K562 (cell line): Measurements from ENCODE around the gene RNF224. TPM values are rescaled to one million over a fixed set of nuclear protein-coding genes. Genes with fewer than 3 reads are reported as not detected.

Experiments used
- ASH1L ChIP-seq: fragments of 450-650 bp; IDR thresholded peaks from 2 replicates; pipeline ENCODE4 v1.6.1; 2018; ENCODE audit warnings: borderline replicate concordance, mild to moderate bottlenecking, low read depth; ENCODE audit not compliant: partially characterized antibody
- C11orf30 ChIP-seq: fragments of 450-650 bp; IDR thresholded peaks from 2 replicates; pipeline ENCODE4 v1.6.1; 2016; ENCODE audit warnings: low read depth, mild to moderate bottlenecking
- CAMTA2 ChIP-seq: fragments of 250-450 bp; sonication (Bioruptor Pico); conservative IDR thresholded peaks from 2 replicates; pipeline ENCODE4 v1.5.1; 2022
- FOXA1 ChIP-seq: fragments of 450-650 bp; IDR thresholded peaks from 2 replicates; pipeline ENCODE4 v1.6.1; 2016; ENCODE audit warnings: mild to moderate bottlenecking, borderline replicate concordance
- JUN ChIP-seq, 2 experiments: sonication (generic) in 1 of 2; formaldehyde crosslinking in 1 of 2; IDR thresholded peaks; 2 replicates each; pipeline versions ENCODE4 v1.6.1 to v1.8.0; 2012 to 2022; ENCODE audit warnings: borderline replicate concordance in 2 of 2, mild to moderate bottlenecking in 2 of 2, improper control_type of control experiment in 1 of 2, low read depth in 1 of 2, low read length in 1 of 2, missing genetic modification reagents in 1 of 2
- KDM2B ChIP-seq: fragments of 250-450 bp; sonication (Bioruptor Pico); IDR thresholded peaks from 2 replicates; pipeline ENCODE4 v1.8.0; 2021; ENCODE audit warnings: mild to moderate bottlenecking, moderate library complexity
- PTRF ChIP-seq: fragments of 450-650 bp; IDR thresholded peaks from 2 replicates; pipeline ENCODE4 v1.6.1; 2016; ENCODE audit warnings: mild to moderate bottlenecking, missing genetic modification characterization, missing compliant biosample characterization
- SMAD2 ChIP-seq: fragments of 150-350 bp; IDR thresholded peaks from 2 replicates; pipeline ENCODE4 v1.6.1; 2014; ENCODE audit warnings: low read depth, mild to moderate bottlenecking, low read length
- U2AF1 ChIP-seq: fragments of 200-400 bp; formaldehyde crosslinking; optimal IDR thresholded peaks from 2 replicates; pipeline ENCODE3; 2017; ENCODE audit warnings: mild to moderate bottlenecking, low read depth, low read length, moderate library complexity
- polyA plus RNA-seq, 8 experiments: library from polyadenylated mRNA; depleted of rRNA in 4 of 8; stranded (reverse) in 5 of 8; unstranded in 3 of 8; fragments of >200 nt; fragmentation: Nextera tagmentation in 2 of 8; fragmentation: Illumina TruSeq in 1 of 8; extraction: Ambion mirVana in 2 of 8; extraction: Trizol in 1 of 8; gene quantifications; 2 replicates each; pipeline versions ENCODE4 v1.2.1 to v1.2.3, GENCODE V29; 2011 to 2014; ENCODE audit warnings: inconsistent platforms in 1 of 8, missing spikeins in 1 of 8
- total RNA-seq, 7 experiments: library from RNA; depleted of rRNA in 6 of 7; stranded (reverse); fragments of >200 nt in 6 of 7; fragmentation: Illumina TruSeq in 2 of 7; extraction: Trizol in 2 of 7; gene quantifications; 2 replicates each; pipeline versions ENCODE4 v1.2.1 to v1.2.3, GENCODE V29; 2011 to 2021; ENCODE audit warnings: low replicate concordance in 1 of 7
- TF ChIP-seq, protein P1 (sequence below): fragments of 250-450 bp; sonication (Bioruptor Pico); IDR thresholded peaks from 2 replicates; pipeline ENCODE4 v1.4.0; 2020
- TF ChIP-seq, protein P2 (sequence below): IDR thresholded peaks from 2 replicates; pipeline ENCODE4 v1.6.1; 2016; ENCODE audit warnings: missing genetic modification characterization, missing compliant biosample characterization
- TF ChIP-seq, protein P3 (sequence below): fragments of 450-650 bp; IDR thresholded peaks from 2 replicates; pipeline ENCODE4 v1.6.1; 2016; ENCODE audit warnings: borderline replicate concordance
- TF ChIP-seq, protein P4 (sequence below): fragments of 450-650 bp; conservative IDR thresholded peaks from 2 replicates; pipeline ENCODE4 v1.6.1; 2016; ENCODE audit warnings: missing genetic modification characterization, low read depth, mild to moderate bottlenecking, missing compliant biosample characterization, moderate library complexity
- TF ChIP-seq, protein P5 (sequence below): sonication (generic); formaldehyde crosslinking; IDR thresholded peaks from 2 replicates; pipeline ENCODE4 v1.9.0; 2022; ENCODE audit warnings: mild to moderate bottlenecking, missing genetic modification reagents

RNF224 gene
- total and polyA plus RNA-seq, 9 of the 15 experiments (the other 6 are each of a cell fraction or from before 2014, with no cell fraction given), result not detected

DNA sequence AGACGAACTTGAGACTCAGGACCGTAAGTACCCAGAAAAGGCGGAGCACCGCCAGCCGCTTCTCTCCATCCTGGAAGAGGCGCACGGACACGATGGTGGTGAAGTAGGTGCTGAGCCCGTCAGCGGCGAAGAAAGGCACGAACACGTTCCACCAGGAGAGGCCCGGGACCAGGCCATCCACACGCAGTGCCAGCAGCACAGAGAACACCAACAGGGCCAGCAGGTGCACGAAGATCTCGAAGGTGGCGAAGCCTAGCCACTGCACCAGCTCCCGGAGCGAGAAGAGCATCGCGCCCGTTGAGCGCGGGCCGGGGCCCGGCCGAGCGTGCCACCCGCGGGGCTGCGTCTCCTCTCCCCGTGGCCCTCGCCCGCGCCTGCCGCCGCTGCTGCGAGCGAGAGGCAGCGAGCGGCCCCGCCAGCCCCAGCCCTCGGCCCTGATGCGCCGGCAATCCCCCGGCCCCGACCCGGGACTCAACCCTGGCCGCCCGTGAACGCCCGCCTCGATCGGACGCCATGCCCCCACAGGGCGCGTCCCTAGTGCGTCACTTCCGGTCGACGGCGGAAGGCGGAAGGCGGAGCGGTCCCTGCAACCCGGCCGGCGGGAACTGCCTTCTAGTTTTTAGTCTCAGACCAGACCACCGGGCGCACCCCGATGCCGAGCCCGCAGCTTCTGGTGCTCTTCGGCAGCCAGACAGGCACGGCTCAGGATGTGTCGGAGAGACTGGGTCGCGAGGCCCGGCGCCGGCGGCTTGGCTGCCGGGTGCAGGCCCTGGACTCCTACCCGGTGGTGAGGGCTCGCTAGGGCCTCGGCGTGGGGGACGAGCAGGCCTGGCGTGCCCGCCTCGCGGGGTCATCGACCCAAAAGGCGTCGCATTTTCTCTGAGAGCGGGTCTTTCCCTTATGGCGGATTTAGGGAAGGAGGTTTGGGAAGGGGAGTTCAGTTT, 21.9 kb upstream of the RNF224 start, which contains the start of the genes NDOR1 and TMEM203 (continued):
- TF ChIP-seq, protein P1, sequence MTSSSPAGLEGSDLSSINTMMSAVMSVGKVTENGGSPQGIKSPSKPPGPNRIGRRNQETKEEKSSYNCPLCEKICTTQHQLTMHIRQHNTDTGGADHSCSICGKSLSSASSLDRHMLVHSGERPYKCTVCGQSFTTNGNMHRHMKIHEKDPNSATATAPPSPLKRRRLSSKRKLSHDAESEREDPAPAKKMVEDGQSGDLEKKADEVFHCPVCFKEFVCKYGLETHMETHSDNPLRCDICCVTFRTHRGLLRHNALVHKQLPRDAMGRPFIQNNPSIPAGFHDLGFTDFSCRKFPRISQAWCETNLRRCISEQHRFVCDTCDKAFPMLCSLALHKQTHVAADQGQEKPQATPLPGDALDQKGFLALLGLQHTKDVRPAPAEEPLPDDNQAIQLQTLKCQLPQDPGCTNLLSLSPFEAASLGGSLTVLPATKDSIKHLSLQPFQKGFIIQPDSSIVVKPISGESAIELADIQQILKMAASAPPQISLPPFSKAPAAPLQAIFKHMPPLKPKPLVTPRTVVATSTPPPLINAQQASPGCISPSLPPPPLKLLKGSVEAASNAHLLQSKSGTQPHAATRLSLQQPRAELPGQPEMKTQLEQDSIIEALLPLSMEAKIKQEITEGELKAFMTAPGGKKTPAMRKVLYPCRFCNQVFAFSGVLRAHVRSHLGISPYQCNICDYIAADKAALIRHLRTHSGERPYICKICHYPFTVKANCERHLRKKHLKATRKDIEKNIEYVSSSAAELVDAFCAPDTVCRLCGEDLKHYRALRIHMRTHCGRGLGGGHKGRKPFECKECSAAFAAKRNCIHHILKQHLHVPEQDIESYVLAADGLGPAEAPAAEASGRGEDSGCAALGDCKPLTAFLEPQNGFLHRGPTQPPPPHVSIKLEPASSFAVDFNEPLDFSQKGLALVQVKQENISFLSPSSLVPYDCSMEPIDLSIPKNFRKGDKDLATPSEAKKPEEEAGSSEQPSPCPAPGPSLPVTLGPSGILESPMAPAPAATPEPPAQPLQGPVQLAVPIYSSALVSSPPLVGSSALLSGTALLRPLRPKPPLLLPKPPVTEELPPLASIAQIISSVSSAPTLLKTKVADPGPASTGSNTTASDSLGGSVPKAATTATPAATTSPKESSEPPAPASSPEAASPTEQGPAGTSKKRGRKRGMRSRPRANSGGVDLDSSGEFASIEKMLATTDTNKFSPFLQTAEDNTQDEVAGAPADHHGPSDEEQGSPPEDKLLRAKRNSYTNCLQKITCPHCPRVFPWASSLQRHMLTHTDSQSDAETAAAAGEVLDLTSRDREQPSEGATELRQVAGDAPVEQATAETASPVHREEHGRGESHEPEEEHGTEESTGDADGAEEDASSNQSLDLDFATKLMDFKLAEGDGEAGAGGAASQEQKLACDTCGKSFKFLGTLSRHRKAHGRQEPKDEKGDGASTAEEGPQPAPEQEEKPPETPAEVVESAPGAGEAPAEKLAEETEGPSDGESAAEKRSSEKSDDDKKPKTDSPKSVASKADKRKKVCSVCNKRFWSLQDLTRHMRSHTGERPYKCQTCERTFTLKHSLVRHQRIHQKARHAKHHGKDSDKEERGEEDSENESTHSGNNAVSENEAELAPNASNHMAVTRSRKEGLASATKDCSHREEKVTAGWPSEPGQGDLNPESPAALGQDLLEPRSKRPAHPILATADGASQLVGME (CRISPR knock-in tag), result no peak
- TF ChIP-seq CAMTA2 (CRISPR knock-in tag), result no peak
- TF ChIP-seq FOXA1, result no peak
- TF ChIP-seq, protein P2, sequence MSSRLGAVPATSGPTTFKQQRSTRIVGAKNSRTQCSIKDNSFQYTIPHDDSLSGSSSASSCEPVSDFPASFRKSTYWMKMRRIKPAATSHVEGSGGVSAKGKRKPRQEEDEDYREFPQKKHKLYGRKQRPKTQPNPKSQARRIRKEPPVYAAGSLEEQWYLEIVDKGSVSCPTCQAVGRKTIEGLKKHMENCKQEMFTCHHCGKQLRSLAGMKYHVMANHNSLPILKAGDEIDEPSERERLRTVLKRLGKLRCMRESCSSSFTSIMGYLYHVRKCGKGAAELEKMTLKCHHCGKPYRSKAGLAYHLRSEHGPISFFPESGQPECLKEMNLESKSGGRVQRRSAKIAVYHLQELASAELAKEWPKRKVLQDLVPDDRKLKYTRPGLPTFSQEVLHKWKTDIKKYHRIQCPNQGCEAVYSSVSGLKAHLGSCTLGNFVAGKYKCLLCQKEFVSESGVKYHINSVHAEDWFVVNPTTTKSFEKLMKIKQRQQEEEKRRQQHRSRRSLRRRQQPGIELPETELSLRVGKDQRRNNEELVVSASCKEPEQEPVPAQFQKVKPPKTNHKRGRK (tag), result no peak
- no peak for TF ChIP-seq U2AF1
- no peak for TF ChIP-seq SMAD2
- TF ChIP-seq ASH1L, result no peak
- TF ChIP-seq C11orf30, result peak; percentile 100
- TF ChIP-seq JUN (IDR thresholded peaks at IDR 0.05; ENCODE audit: borderline replicate concordance, low read depth, low read length), result peak; percentile 38; the same call in 1 of the 2 replicates
- no peak for TF ChIP-seq JUN (CRISPR knock-in tag; IDR thresholded peaks at IDR 0.05; ENCODE audit: borderline replicate concordance)
- TF ChIP-seq, protein P3, sequence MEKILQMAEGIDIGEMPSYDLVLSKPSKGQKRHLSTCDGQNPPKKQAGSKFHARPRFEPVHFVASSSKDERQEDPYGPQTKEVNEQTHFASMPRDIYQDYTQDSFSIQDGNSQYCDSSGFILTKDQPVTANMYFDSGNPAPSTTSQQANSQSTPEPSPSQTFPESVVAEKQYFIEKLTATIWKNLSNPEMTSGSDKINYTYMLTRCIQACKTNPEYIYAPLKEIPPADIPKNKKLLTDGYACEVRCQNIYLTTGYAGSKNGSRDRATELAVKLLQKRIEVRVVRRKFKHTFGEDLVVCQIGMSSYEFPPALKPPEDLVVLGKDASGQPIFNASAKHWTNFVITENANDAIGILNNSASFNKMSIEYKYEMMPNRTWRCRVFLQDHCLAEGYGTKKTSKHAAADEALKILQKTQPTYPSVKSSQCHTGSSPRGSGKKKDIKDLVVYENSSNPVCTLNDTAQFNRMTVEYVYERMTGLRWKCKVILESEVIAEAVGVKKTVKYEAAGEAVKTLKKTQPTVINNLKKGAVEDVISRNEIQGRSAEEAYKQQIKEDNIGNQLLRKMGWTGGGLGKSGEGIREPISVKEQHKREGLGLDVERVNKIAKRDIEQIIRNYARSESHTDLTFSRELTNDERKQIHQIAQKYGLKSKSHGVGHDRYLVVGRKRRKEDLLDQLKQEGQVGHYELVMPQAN, result peak; percentile 89
- no peak for TF ChIP-seq KDM2B (CRISPR knock-in tag)
- TF ChIP-seq, protein P4, sequence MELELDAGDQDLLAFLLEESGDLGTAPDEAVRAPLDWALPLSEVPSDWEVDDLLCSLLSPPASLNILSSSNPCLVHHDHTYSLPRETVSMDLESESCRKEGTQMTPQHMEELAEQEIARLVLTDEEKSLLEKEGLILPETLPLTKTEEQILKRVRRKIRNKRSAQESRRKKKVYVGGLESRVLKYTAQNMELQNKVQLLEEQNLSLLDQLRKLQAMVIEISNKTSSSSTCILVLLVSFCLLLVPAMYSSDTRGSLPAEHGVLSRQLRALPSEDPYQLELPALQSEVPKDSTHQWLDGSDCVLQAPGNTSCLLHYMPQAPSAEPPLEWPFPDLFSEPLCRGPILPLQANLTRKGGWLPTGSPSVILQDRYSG, result no peak
- TF ChIP-seq, protein P5, sequence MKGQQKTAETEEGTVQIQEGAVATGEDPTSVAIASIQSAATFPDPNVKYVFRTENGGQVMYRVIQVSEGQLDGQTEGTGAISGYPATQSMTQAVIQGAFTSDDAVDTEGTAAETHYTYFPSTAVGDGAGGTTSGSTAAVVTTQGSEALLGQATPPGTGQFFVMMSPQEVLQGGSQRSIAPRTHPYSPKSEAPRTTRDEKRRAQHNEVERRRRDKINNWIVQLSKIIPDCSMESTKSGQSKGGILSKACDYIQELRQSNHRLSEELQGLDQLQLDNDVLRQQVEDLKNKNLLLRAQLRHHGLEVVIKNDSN (CRISPR knock-in tag), result no peak
- no peak for TF ChIP-seq PTRF
